ENCODE measurements around the gene DNAH2.

DNA sequence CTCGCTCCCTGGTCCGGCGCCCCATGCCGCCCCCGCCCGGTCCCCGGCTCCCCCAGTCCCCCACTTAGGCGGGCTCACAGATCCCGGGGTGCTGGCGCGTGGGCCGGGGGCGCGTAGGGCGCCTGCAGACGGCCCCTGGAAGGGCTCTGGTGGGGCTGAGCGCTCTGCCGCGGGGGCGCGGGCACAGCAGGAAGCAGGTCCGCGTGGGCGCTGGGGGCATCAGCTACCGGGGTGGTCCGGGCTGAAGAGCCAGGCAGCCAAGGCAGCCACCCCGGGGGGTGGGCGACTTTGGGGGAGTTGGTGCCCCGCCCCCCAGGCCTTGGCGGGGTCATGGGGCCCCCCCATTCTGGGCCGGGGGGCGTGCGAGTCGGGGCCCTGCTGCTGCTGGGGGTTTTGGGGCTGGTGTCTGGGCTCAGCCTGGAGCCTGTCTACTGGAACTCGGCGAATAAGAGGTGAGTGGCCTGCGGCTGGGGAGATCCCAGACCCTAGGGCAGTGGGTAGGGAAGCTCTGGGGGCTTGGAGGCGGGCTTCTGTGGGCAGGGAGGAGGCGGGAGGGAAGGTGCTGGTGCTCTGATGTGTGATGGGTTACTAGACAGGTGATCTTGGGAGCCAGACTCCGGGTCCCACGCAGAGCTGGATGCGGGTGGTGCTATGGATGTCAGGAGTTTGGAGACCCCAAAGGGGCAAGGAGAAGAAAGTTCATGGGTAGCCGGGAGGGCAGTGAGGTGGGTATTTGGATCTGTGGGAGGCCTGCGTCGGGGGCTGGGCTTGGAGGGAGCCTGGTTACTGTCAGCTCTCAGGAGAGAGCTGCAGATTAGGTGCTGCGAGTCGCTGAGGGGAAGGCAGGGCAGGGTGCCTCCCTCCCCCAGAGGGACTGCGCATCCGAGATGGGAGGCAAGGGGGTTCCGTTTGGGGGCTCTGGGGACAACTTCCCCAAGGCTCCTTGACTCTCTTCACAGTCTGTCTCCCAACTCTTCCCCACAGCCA, 12.0 kb upstream of the DNAH2 start:
- TF ChIP-seq, protein P1, sequence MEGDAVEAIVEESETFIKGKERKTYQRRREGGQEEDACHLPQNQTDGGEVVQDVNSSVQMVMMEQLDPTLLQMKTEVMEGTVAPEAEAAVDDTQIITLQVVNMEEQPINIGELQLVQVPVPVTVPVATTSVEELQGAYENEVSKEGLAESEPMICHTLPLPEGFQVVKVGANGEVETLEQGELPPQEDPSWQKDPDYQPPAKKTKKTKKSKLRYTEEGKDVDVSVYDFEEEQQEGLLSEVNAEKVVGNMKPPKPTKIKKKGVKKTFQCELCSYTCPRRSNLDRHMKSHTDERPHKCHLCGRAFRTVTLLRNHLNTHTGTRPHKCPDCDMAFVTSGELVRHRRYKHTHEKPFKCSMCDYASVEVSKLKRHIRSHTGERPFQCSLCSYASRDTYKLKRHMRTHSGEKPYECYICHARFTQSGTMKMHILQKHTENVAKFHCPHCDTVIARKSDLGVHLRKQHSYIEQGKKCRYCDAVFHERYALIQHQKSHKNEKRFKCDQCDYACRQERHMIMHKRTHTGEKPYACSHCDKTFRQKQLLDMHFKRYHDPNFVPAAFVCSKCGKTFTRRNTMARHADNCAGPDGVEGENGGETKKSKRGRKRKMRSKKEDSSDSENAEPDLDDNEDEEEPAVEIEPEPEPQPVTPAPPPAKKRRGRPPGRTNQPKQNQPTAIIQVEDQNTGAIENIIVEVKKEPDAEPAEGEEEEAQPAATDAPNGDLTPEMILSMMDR (IDR thresholded peaks at IDR 0.05) = no peak
- TF ChIP-seq POLR2AphosphoS5 (IDR thresholded peaks at IDR 0.05; ENCODE audit: low read depth, low read length) = no peak
